Measurements from ENCODE around the gene TLR9. TPM values are rescaled to one million over a fixed set of nuclear protein-coding genes. Genes with fewer than 3 reads are reported as not detected.

The TLR9 gene
- total and polyA plus RNA-seq, 9 of the 15 experiments (the other 6 are each of a cell fraction or from before 2014, with no cell fraction given): not detected

DNA sequence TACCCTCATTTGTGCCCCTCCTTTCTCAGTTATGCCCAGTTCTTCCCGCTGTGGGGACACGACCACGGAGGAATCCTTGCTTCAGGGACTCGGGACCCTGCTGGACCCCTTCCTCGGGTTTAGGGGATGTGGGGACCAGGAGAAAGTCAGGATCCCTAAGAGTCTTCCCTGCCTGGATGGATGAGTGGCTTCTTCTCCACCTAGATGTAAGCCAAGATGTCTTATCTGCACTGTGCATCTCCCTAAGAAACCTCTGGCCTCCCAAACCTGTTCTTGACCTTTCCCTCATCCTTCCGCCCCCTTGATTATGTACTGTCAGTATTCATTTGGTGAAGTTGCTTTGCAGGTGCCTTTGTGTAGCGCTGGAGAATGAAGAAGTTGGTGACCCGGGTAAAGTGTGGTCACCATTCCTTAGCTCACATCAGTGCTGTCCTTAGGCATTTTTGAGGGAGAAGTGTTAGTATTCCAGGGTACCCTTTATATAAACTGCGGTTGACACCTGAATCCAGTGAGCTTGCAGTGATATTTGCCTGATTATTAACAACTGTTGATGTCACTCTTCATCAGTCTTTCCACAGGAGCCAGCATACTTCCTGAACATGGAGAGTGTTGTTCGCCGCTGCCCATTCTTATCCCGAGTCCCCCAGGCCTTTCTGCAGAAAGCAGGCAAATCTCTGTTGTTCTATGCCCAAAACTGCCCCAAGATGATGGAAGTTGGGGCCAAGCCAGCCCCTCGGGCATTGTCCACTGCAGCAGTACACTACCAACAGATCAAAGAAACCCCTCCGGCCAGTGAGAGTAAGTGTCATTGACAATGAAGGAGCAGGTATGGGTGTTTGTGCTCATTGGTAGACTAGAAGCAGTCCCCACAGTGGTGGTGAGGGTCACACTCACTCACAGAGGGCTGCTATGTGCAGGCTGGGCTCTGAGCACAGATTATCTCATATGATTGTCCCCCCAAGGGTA is 26.5 kb downstream of the TLR9 start (continued):
- TF ChIP-seq, protein P1, sequence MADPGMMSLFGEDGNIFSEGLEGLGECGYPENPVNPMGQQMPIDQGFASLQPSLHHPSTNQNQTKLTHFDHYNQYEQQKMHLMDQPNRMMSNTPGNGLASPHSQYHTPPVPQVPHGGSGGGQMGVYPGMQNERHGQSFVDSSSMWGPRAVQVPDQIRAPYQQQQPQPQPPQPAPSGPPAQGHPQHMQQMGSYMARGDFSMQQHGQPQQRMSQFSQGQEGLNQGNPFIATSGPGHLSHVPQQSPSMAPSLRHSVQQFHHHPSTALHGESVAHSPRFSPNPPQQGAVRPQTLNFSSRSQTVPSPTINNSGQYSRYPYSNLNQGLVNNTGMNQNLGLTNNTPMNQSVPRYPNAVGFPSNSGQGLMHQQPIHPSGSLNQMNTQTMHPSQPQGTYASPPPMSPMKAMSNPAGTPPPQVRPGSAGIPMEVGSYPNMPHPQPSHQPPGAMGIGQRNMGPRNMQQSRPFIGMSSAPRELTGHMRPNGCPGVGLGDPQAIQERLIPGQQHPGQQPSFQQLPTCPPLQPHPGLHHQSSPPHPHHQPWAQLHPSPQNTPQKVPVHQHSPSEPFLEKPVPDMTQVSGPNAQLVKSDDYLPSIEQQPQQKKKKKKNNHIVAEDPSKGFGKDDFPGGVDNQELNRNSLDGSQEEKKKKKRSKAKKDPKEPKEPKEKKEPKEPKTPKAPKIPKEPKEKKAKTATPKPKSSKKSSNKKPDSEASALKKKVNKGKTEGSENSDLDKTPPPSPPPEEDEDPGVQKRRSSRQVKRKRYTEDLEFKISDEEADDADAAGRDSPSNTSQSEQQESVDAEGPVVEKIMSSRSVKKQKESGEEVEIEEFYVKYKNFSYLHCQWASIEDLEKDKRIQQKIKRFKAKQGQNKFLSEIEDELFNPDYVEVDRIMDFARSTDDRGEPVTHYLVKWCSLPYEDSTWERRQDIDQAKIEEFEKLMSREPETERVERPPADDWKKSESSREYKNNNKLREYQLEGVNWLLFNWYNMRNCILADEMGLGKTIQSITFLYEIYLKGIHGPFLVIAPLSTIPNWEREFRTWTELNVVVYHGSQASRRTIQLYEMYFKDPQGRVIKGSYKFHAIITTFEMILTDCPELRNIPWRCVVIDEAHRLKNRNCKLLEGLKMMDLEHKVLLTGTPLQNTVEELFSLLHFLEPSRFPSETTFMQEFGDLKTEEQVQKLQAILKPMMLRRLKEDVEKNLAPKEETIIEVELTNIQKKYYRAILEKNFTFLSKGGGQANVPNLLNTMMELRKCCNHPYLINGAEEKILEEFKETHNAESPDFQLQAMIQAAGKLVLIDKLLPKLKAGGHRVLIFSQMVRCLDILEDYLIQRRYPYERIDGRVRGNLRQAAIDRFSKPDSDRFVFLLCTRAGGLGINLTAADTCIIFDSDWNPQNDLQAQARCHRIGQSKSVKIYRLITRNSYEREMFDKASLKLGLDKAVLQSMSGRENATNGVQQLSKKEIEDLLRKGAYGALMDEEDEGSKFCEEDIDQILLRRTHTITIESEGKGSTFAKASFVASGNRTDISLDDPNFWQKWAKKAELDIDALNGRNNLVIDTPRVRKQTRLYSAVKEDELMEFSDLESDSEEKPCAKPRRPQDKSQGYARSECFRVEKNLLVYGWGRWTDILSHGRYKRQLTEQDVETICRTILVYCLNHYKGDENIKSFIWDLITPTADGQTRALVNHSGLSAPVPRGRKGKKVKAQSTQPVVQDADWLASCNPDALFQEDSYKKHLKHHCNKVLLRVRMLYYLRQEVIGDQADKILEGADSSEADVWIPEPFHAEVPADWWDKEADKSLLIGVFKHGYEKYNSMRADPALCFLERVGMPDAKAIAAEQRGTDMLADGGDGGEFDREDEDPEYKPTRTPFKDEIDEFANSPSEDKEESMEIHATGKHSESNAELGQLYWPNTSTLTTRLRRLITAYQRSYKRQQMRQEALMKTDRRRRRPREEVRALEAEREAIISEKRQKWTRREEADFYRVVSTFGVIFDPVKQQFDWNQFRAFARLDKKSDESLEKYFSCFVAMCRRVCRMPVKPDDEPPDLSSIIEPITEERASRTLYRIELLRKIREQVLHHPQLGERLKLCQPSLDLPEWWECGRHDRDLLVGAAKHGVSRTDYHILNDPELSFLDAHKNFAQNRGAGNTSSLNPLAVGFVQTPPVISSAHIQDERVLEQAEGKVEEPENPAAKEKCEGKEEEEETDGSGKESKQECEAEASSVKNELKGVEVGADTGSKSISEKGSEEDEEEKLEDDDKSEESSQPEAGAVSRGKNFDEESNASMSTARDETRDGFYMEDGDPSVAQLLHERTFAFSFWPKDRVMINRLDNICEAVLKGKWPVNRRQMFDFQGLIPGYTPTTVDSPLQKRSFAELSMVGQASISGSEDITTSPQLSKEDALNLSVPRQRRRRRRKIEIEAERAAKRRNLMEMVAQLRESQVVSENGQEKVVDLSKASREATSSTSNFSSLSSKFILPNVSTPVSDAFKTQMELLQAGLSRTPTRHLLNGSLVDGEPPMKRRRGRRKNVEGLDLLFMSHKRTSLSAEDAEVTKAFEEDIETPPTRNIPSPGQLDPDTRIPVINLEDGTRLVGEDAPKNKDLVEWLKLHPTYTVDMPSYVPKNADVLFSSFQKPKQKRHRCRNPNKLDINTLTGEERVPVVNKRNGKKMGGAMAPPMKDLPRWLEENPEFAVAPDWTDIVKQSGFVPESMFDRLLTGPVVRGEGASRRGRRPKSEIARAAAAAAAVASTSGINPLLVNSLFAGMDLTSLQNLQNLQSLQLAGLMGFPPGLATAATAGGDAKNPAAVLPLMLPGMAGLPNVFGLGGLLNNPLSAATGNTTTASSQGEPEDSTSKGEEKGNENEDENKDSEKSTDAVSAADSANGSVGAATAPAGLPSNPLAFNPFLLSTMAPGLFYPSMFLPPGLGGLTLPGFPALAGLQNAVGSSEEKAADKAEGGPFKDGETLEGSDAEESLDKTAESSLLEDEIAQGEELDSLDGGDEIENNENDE (IDR thresholded peaks at IDR 0.05; ENCODE audit: low read depth, low read length): no peak
- TF ChIP-seq, protein P2, sequence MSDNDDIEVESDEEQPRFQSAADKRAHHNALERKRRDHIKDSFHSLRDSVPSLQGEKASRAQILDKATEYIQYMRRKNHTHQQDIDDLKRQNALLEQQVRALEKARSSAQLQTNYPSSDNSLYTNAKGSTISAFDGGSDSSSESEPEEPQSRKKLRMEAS (CRISPR knock-in tag; IDR thresholded peaks at IDR 0.05): no peak
- TF ChIP-seq ATF4 (CRISPR knock-in tag; IDR thresholded peaks at IDR 0.05): no peak
- peak; percentile 7; the same call in 1 of the 2 replicates for TF ChIP-seq ZBTB7A (IDR thresholded peaks at IDR 0.05; ENCODE audit: borderline replicate concordance, control insufficient read depth, low read depth, low read length)
- no peak for TF ChIP-seq EZH2 (IDR thresholded peaks at IDR 0.05; ENCODE audit: borderline replicate concordance, low read depth, low read length)
- 0 out of 2 replicates have a peak, but pooled peaks have one; percentile 27 for TF ChIP-seq CTBP1 (IDR thresholded peaks at IDR 0.05; ENCODE audit: borderline replicate concordance)
- no peak for TF ChIP-seq STAT5B (CRISPR knock-in tag; IDR thresholded peaks at IDR 0.05)
- TF ChIP-seq E2F5 (CRISPR knock-in tag; IDR thresholded peaks at IDR 0.05): no peak
- TF ChIP-seq, protein P3, sequence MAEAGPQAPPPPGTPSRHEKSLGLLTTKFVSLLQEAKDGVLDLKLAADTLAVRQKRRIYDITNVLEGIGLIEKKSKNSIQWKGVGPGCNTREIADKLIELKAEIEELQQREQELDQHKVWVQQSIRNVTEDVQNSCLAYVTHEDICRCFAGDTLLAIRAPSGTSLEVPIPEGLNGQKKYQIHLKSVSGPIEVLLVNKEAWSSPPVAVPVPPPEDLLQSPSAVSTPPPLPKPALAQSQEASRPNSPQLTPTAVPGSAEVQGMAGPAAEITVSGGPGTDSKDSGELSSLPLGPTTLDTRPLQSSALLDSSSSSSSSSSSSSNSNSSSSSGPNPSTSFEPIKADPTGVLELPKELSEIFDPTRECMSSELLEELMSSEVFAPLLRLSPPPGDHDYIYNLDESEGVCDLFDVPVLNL (CRISPR knock-in tag; IDR thresholded peaks at IDR 0.05; ENCODE audit: low read depth): no peak
- no peak for TF ChIP-seq SRSF9 (IDR thresholded peaks at IDR 0.05; ENCODE audit: borderline replicate concordance, low read depth, low read length)

Measured in K562 (cell line).